Ishikawa (cell line): Measurements from ENCODE around the gene RNF150.

ENCODE experiments used
- RAD21 ChIP-seq: IDR thresholded peaks from 2 replicates; pipeline ENCODE4 v1.6.1; 2012; ENCODE audit warnings: low read depth
- TAF1 ChIP-seq: IDR thresholded peaks from 2 replicates; pipeline ENCODE4 v1.6.1; 2012; ENCODE audit warnings: low read depth, mild to moderate bottlenecking
- TCF12 ChIP-seq: IDR thresholded peaks from 2 replicates; pipeline ENCODE4 v1.6.1; 2012; ENCODE audit warnings: low read depth
- TF ChIP-seq, protein P1 (sequence below): IDR thresholded peaks from 2 replicates; pipeline ENCODE4 v1.6.1; 2012
- TF ChIP-seq, protein P2 (sequence below): IDR thresholded peaks from 2 replicates; pipeline ENCODE4 v1.6.1; 2012

DNA sequence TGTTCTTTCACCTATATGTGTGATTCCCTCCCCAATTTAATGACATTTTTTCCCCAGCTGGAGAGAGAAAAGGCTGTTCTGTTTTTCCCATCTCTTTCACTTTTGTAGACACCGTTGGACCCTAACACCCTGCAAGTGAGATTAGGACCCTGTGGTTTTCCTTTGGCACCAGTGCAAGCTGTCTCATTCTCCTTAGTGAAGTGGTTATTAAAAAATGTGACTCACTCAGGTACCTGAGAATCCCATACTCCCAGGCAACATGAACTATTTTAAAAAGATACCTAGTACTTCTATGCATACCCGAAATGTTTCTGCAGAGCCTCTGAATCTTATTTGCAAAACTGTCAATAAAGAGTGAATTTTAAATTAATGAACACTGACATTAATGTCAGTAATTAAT is 201.4 kb downstream of the RNF150 start:
- TF ChIP-seq TAF1, result no peak
- TF ChIP-seq TCF12, result no peak
- TF ChIP-seq RAD21, result no peak
- TF ChIP-seq, protein P1, sequence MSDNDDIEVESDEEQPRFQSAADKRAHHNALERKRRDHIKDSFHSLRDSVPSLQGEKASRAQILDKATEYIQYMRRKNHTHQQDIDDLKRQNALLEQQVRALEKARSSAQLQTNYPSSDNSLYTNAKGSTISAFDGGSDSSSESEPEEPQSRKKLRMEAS, result no peak
- TF ChIP-seq, protein P2, sequence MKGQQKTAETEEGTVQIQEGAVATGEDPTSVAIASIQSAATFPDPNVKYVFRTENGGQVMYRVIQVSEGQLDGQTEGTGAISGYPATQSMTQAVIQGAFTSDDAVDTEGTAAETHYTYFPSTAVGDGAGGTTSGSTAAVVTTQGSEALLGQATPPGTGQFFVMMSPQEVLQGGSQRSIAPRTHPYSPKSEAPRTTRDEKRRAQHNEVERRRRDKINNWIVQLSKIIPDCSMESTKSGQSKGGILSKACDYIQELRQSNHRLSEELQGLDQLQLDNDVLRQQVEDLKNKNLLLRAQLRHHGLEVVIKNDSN, result no peak
